Measurements from ENCODE around the gene FLNB. TPM values are rescaled to one million over a fixed set of nuclear protein-coding genes. Genes with fewer than 3 reads are reported as not detected.
A peak's percentile ranks its signal among the peaks of the same experiment; 100 is the strongest.

Gene FLNB
- total RNA-seq, 1 donor from 2014 or later, result 216 TPM

- Mint-ChIP-seq H3K27ac (ENCODE audit: unreplicated experiment) (peak overlapping the region; percentile 18), H3K4me1 (ENCODE audit: unreplicated experiment) (peaks cover 27% of the 10 kb centered on the region)
Observed at GRCh38 chr3:58064923-58065638, 56.9 kb downstream of the FLNB start.

GRCh38 chr3:58065700-58066167, 57.5 kb downstream of the FLNB start:
- H3K9me3 Mint-ChIP-seq (ENCODE audit: unreplicated experiment), result no peaks in the 10 kb centered on the region
- DNase-seq (ENCODE audit: low spot score), result no peak
- no peak for TF ChIP-seq CTCF (IDR thresholded peaks at IDR 0.05; ENCODE audit: unreplicated experiment)
- no peak overlapping the region for H3K4me3 Mint-ChIP-seq (ENCODE audit: unreplicated experiment)
- no peak overlapping the region for H3K27ac Mint-ChIP-seq (ENCODE audit: unreplicated experiment)
- peaks cover 7% of the 10 kb centered on the region for H3K27me3 Mint-ChIP-seq (ENCODE audit: unreplicated experiment)
- H3K4me1 Mint-ChIP-seq (ENCODE audit: unreplicated experiment), result peaks cover 27% of the 10 kb centered on the region
- H3K36me3 Mint-ChIP-seq (ENCODE audit: low read depth, unreplicated experiment), result peaks cover 4% of the 10 kb centered on the region

More at GRCh38 chr3:58064923-58065638, 56.9 kb downstream of the FLNB start:
- Mint-ChIP-seq H3K9me3 (ENCODE audit: unreplicated experiment) (no peaks in the 10 kb centered on the region), H3K27me3 (ENCODE audit: unreplicated experiment) (peaks cover 7% of the 10 kb centered on the region), H3K36me3 (ENCODE audit: low read depth, unreplicated experiment) (peaks cover 4% of the 10 kb centered on the region), H3K4me3 (ENCODE audit: unreplicated experiment) (no peak overlapping the region)
- TF ChIP-seq CTCF (IDR thresholded peaks at IDR 0.05; ENCODE audit: unreplicated experiment), result no peak
- no peak for DNase-seq (ENCODE audit: low spot score)

- Mint-ChIP-seq H3K4me3 (ENCODE audit: unreplicated experiment) (no peak overlapping the region), H3K36me3 (ENCODE audit: low read depth, unreplicated experiment) (peaks cover 8% of the 10 kb centered on the region), H3K4me1 (ENCODE audit: unreplicated experiment) (peaks cover 27% of the 10 kb centered on the region), H3K27me3 (ENCODE audit: unreplicated experiment) (peaks cover 8% of the 10 kb centered on the region), H3K27ac (ENCODE audit: unreplicated experiment) (no peak overlapping the region), H3K9me3 (ENCODE audit: unreplicated experiment) (no peaks in the 10 kb centered on the region)
- no peak for TF ChIP-seq CTCF (IDR thresholded peaks at IDR 0.05; ENCODE audit: unreplicated experiment)
- no peak for DNase-seq (ENCODE audit: low spot score)
Observed at GRCh38 chr3:58066842-58067241, 58.6 kb downstream of the FLNB start.

GRCh38 chr3:58068122-58068809, 60.0 kb downstream of the FLNB start:
- Mint-ChIP-seq H3K4me3 (ENCODE audit: unreplicated experiment) (no peak overlapping the region), H3K36me3 (ENCODE audit: low read depth, unreplicated experiment) (peaks cover 8% of the 10 kb centered on the region), H3K27me3 (ENCODE audit: unreplicated experiment) (peaks cover 8% of the 10 kb centered on the region), H3K4me1 (ENCODE audit: unreplicated experiment) (peaks cover 20% of the 10 kb centered on the region), H3K27ac (ENCODE audit: unreplicated experiment) (peak overlapping the region; percentile 41), H3K9me3 (ENCODE audit: unreplicated experiment) (no peaks in the 10 kb centered on the region)
- TF ChIP-seq CTCF (IDR thresholded peaks at IDR 0.05; ENCODE audit: unreplicated experiment), result no peak
- DNase-seq (ENCODE audit: low spot score), result no peak

- peaks cover 6% of the 10 kb centered on the region for H3K27me3 Mint-ChIP-seq (ENCODE audit: unreplicated experiment)
- peaks cover 8% of the 10 kb centered on the region for H3K36me3 Mint-ChIP-seq (ENCODE audit: low read depth, unreplicated experiment)
- TF ChIP-seq CTCF (IDR thresholded peaks at IDR 0.05; ENCODE audit: unreplicated experiment), result no peak
- no peaks in the 10 kb centered on the region for H3K9me3 Mint-ChIP-seq (ENCODE audit: unreplicated experiment)
- DNase-seq (ENCODE audit: low spot score), result no peak
- no peak overlapping the region for H3K27ac Mint-ChIP-seq (ENCODE audit: unreplicated experiment)
- peak overlapping the region; percentile 65 for H3K4me3 Mint-ChIP-seq (ENCODE audit: unreplicated experiment)
- peaks cover 35% of the 10 kb centered on the region for H3K4me1 Mint-ChIP-seq (ENCODE audit: unreplicated experiment)
Observed at GRCh38 chr3:58071480-58071971, 63.3 kb downstream of the FLNB start.

Measured in endothelial cell (in vitro differentiated cells).